ENCODE measurements around the gene DHRSX.
"Not testable (repeated sequence)": the region's sequence is repeated elsewhere in the genome, so short reads cannot be mapped to it uniquely, and the experiment has no call there.

Gene DHRSX, protein sequence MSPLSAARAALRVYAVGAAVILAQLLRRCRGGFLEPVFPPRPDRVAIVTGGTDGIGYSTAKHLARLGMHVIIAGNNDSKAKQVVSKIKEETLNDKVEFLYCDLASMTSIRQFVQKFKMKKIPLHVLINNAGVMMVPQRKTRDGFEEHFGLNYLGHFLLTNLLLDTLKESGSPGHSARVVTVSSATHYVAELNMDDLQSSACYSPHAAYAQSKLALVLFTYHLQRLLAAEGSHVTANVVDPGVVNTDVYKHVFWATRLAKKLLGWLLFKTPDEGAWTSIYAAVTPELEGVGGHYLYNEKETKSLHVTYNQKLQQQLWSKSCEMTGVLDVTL

DNA sequence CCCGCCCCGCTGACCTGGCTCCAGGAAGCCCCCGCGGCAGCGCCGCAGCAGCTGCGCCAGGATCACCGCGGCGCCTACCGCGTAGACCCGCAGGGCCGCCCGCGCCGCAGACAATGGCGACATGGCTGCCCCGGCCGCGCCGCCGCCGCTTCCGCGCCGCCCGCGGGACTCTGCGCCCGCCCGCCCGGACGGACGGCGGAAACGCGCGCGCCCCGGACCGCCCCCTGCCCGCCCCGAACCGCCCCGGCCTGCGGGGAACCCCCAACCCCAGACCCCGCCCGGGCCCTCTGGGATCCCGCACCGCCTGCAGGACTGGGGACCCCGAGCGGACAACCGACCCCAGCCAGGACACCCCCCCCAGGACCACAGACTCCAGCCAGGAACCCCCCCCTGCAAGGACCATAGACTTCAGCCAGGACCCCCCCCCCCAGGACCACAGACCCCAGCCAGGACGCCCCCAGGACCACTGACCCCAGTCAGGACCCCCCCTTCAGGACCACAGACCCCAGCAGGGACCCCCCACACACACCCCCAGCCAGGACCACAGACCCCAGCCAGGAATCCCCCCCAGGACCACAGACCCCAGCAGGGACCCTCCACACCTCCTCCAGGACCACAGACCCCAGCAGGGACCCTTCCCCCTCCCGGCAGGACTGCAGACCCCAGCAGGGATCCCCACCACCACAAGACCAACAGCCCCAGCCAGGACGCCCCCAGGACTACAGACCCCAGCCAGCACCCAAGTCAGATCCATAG, at the start of gene DHRSX, which contains the start of gene ZBED1:
DHRSX (minus strand) TSS at position 174 of the 756 bp plus-strand sequence; CDS start at position 123, 51 bp downstream.
ZBED1 (minus strand) TSS at position 174 of the 756 bp plus-strand sequence. CDS start 10,257 bp downstream, outside the sequence.
- DNase-seq (ENCODE audit: low read depth, low spot score), result no peak

DNA sequence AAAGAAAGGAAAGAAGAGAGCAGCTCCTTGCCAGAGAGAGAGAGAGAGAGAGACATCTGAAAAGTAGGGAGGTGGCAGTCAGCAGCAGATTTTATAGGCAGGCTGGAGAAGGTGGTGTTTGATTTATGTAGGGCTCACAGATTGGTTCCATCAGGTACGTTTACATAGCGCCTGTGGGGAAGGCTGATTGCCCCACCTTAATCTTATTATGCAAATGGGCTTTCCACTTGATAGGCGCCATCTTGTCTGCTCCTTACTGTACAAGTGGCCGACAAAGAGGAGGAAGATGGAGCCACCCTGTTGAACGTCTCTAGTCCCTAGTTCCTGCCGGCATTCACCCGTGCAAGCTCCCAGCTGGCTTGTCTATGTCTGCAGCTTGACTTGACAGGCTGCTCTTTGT, 49.1 kb upstream of the DHRSX start:
- DNase-seq (ENCODE audit: low read depth, low spot score), result no peak

DNA sequence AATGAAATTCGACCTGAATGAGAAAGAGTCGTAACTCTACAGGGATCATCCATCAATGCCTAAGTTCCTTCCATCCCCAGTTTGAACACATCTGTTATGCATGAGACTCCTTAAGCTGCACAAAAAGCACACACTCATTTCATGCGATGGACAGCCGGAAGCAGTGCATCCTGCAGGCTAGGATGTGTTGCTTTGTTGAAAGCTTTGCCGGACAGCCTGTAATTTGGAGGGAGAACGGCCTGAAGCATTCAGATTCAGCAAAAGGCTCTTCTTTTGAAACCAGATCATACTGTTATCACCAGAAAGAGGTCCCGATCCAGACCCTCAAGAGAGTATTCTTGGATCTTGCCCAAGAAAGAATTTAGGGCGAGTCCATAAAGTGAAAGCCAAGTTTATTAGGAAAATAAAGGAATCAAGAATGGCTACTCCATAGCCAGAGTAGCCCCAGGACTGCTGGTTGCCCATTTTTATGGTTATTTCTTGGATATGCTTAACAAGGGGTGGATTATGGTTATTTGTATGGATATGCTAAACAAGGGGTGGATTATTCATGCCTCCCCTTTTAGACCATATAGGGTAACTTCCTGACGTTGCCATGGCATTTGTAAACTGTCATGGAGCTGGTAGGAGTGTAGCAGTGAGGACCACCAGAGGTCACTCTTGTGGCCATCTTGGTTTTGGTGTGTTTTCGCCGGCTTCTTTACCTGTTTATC, 48.1 kb upstream of the DHRSX start:
- DNase-seq (ENCODE audit: low read depth, low spot score), result no peak

DNA sequence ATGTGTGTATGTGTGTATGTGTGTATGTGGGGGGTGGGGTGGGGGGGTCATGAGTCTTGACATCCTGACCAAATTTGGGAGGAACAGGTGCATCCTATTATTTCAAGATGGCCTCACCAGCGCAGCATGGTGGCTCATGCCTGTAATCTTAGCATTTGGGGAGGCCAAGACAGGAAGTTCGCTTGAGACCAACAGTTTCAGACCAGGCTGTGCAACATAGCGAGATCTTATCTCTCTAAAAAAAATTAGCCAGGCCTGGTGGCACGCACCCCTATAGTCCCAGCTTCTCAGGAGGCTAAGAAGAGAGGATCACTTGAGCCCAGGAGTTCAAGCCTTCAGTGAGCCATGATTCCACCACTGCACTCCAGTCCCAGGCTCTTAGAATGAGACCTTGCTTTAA, 47.0 kb upstream of the DHRSX start:
- no peak for DNase-seq (ENCODE audit: low read depth, low spot score)

DNA sequence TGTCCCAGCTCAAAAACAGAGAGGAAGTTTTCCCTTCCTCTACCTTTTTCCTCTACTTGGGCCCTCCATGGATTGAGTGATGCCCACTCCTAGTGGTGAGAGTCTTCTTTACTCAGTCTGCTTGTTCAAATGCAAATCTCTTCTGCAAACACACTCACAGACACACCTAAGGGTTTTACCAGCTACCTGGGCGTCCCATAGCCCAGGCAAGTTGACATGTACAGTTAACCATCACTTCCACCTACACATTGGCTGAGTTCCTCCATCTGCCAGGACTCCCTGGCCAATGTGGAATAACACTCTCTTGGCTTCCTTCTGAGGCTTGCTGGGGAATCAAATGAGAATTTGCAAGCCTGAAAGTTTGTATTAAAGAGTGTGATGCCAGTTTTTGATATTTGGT, 45.7 kb upstream of the DHRSX start:
- no peak for DNase-seq (ENCODE audit: low read depth, low spot score)

DNA sequence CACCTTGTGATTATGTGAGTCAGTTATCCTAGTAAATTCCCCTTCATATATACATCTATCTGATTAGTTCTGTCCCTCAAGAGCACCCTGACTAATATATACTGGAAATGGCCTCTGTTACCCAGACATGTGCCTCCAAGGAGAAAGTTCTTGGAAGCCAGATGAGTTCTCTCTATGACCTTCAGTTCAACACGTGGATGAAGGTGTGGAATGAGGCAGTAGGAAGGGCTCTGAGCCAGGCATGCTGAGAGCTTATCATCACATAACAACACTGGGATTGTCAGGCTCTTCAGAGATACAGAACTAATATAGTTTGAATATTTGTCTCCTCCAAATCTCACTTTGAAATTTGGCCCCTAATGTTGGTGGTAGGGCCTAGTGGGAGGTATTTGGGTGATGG, 44.4 kb upstream of the DHRSX start:
- no peak for DNase-seq (ENCODE audit: low read depth, low spot score)

DNA sequence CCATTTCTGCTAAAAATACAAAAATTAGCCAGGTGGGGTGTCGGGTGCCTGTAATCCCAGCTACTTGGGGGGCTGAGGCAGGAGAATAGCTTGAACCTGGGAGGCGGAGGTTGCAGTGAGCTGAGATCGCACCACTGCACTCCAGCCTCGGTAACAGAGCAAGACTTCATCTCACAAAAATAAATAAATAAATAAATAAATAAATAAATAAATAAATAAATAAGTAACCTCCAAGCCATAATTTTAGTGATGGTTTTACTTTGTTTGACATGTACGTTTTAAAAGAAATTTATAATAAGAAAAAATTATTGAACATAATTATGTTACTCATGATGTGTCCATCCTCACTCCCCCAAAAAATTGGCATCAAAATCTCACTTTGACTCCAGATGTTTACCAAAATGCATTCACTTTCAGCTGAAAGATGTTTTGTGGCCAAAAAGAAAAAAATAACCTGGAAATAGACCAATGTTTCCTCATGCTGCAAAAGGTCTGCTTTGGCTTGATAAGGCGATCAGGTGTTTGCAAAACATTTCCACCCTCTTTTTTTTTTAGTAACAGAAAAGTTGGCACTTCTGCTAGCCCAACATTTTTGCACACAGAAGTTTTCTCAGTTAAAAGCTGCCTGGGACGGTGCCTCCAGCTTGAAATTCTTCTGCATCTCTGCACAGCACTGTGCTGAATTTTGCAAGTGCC, 42.2 kb upstream of the DHRSX start:
- DNase-seq (ENCODE audit: low read depth, low spot score), result no peak

DNA sequence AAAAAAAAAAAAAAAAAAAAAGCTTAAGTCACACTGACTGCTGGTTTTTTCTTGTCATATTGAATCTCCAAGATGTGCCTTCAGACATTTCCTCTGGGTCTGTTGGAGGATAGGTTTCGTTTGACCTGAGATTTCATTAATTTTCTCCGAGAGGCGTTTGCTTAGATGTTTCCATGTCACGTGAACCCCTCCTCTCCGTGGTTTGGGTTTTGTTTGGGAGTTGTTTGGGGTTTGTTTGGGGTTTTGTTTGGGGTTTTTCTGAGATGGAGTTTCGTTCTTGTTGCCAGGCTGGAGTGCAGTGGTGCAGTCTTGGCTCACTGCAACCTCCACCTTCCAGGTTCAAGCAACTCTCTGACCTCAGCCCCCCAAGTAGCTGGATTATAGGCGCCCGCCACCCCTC, 40.8 kb upstream of the DHRSX start:
- no peak for DNase-seq (ENCODE audit: low read depth, low spot score)

DNA sequence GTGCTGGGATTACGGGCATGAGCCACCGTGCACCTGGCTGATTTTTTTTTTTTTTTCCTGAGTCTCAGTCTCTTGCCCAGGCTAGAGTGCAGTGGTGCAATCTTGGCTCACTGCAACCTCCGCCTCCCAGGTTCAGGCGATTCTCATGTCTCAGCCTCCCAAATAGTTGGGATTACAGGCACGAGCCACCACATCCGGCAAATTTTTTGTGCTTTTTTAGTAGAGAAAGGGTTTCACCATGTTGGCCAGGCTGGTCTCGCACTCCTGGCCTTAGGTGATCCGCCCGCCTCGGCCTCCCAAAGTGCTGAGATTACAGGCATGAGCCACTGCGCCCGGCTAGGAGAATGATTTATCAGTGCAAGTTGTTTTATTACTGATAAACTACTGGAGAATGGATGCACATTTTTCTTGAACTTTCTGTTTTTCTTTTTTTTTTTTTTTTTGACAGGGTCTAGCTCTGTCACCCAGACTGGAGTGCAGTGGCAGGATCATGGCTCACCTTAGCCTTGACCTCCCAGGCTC, 39.7 kb upstream of the DHRSX start:
- no peak for DNase-seq (ENCODE audit: low read depth, low spot score)

DNA sequence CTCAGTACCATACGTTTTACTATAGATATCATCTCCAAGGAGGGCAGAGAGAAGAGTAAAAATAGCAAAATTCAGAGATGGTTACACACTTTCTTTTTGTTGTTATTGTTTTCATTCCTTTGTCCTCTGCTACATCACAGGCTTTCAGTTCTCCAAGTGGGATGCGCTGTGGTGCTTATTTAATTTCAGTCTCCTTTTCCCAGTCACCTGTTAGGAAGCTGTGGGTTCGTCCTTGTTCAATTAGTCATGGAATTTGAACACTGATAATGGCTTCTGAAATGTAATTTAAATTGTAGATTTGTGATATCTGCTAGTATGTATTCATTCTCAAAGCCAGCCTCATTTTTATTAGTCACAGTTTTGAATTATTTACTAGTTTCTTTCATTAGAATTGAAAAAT, 38.8 kb upstream of the DHRSX start:
- DNase-seq (ENCODE audit: low read depth, low spot score), result no peak

DNA sequence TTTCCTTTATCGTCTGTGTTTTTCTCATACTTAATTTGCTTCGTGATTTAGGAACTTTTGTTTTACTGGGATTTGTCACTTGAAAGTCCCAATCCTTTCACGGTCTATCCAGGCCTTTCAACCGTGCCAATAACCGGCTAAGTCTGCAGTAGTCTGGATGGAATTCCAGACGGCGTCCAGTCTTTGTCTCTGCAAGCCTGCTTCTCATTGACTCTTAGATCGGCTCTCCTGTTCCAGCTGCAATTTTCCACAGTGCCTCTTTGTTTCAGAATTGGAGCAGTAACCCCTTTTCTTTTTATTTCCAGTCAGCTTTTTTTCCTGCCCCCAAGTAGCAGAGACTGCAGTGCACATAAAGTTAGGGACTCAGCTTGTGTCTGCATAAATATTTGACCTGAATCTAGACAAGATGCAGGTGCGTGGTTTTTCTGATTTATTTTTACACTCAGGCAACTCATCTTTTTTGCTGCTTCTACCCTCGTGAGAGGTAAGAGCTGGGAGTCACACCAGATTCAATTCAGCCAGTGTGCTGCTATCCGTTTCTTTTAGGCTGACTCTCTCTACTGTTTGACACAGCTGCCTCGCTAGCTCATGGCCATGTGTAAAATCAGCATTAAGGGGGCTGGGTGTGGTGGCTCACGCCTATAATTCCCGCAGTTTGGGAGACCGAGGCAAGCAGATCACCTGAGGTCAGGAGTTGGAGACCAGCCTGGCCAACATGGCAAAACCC, 37.4 kb upstream of the DHRSX start:
- DNase-seq (ENCODE audit: low read depth, low spot score), result no peak

DNA sequence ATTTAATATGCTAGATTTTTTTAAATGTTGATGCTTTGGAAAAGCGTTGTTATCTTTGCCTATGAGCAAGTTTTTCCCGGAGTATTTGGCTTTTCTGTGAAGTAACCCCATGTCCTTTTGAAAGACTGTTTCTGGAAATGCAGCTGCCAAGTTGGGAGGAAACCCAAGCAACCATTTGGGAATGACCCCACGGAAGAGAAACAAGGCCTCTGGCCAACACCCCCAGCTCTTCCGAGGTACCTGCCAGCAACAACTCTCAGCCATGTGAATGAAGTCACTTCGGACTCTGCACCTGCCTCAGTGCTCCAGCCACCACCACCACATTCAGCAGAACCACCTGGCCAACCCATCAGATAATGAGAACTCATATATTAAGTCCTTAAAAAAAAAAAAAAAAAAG, 36.2 kb upstream of the DHRSX start:
- DNase-seq (ENCODE audit: low read depth, low spot score), result no peak

DNA sequence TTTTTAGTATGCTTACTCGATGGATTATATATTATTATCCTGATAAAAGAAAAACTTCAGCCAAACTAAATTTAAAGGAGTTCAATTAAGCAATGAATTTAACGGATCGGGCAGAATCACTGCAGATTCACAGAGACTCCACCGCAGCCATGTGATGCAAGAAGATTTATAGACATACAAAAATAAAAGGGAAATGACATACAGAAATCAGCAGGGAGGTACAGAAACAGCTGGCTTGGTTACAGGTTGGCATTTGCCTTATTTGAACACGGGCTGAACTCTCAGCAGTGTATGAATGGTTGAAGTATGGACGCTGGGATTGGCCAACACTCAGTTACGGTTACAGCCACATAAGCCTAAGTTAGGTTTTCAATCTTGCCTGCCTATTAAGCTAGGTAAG, 35.4 kb upstream of the DHRSX start:
- no peak for DNase-seq (ENCODE audit: low read depth, low spot score)

DNA sequence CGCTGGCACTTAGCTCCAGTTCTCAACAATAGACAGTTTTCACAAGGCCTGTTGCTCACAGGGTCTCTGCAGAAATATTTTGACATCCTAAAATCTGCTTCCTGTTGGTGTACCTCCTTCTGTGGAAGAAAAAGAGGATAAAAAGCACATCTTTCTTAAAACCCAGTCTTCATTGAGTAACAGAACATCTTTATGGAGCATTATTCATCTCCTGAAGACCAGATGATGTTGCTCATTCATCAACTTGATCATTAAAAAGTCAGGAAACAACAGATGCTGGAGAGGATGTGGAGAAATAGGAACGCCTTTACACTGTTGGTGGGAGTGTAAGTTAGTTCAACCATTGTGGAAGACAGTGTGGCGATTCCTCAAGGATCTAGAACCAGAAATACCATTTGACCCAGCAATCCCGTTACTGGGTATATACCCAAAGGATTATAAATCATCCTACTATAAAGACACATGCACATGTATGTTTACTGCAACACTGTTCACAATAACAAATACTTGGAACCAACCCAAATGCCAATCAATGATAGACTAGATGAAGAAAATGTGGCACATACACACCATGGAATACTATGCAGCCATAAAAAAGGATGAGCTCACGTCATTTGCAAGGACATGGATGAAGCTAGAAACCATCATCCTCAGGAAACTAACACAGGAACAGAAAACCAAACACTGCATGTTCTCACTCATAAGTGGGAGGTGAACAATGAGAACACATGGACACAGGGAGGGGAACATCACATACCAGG, 33.7 kb upstream of the DHRSX start:
- not testable (repeated sequence) for DNase-seq (ENCODE audit: low read depth, low spot score)

DNA sequence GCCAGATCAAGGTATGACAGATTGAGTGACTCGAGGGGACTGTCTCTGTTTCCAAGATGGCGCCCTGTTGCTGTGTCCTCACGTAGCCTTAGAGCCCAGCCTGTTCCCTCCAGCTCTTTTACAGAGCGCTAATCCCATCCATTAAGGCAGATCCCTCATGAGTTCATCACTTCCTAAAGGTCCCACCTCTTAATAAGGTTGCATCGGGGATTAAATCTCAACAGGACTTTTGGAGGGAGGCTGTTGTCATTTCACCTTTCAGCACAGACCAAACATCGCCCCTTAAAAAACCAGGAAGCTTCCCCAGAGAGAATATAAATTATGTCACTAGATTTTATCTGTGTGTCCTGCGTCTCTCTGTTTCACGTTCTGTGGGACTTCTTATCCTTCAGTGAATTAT, 32.6 kb upstream of the DHRSX start:
- DNase-seq (ENCODE audit: low read depth, low spot score), result no peak

DNA sequence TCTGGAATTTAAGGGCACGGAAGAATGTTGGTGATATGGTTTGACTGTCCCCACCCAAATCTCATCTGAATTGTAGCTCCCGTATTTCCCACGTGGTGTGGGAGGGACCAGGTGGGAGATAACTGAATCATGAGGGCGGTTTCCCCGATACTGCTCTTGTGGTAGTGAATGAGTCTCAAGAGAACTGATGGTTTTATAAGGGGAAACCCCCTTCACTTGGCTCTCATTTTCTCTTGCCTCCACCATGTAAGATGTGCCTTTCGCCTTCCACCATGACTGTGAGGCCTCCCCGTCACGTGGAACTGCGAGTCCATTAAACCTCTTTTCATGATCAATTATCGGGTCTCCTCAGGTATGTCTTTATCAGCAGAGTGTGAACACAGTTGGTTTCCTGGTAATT, 25.6 kb upstream of the DHRSX start:
- DNase-seq (ENCODE audit: low read depth, low spot score), result no peak

DNA sequence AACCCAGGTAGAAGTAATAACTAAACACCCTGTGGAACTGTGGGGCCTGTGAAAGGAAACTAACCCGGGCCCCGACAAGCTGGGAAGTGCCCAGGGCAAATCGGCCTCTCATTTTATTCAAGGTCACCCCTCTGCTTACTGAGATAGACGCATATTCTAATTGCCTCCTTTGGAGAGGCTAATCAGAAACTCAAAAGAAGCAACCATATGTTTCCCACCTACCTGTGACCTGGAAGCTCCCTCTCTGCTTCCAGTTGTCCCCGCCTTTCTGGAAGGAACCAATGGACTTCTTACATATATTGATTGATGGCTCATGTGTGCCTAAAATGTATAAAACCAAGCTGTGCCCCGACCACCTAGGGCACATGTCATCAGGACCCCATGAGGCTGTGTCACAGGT, 23.1 kb upstream of the DHRSX start:
- no peak for DNase-seq (ENCODE audit: low read depth, low spot score)

DNA sequence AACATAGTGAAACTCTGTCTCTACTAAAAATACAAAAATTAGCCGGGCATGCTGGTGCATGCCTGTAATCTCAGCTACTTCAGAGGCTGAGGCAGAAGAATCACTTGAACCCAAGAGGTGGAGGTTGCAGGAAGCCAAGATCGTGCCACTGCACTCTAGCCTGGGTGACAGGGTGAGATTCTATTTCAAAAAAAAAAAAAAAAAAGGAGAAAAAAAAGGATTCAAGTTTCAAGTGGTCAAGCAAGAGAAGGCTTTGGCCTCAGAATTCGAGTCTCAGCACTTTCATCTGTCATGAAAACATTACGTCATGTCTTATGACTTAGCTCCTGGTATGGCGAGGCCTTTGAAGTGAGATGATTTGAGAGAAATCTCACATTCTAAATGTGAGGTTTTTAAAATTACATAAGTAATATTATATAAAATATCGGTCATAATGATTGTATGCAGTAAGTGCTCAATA, 21.2 kb upstream of the DHRSX start:
- DNase-seq (ENCODE audit: low read depth, low spot score), result no peak

DNA sequence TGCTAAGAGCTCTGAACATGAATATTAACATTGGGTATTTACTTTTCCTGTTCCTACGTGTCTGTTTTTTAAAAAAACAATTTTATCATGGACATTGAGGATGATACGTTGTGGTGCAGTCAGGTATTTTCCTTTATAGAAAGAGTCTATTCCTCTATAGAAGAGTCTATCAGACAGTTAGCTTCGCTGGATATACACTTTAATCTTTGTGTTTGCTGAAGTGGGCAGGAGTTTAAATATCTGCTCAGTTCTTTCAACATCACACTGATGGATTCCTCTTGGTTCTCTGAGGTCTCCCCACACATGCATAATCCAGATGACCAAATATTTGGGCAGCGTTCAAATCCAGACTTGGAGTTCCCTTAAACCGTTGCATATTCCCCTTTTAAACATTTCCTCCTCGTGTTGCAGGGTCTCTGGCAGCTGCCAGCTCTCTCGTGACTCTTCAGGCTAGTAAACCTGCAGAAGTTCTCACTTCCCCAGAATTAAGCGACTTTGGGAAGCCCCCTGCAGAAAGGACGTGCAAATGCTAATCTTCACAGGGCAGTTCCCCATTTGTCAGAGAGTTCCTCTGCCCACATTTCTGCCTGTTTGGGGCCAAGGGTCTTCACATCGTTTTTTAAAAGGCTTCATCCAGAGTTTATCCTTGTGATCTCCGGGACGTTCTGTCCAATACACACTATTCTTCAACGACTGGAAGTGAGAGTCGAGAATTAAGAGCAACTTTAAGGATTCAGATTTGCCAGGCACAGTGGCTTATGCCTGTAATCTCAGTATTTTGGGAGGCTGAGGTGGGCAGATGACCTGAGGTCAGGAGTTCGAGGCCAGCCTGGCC, 20.5 kb upstream of the DHRSX start:
- no peak for DNase-seq (ENCODE audit: low read depth, low spot score)

All from activated CD4-positive, CD25-positive, alpha-beta regulatory T cell treated with anti-CD3 and anti-CD28 coated beads, Interleukin-2, amount 50 U/mL, for 16 hours (primary cell).